ENCODE data around the gene PSMA6.

DNA sequence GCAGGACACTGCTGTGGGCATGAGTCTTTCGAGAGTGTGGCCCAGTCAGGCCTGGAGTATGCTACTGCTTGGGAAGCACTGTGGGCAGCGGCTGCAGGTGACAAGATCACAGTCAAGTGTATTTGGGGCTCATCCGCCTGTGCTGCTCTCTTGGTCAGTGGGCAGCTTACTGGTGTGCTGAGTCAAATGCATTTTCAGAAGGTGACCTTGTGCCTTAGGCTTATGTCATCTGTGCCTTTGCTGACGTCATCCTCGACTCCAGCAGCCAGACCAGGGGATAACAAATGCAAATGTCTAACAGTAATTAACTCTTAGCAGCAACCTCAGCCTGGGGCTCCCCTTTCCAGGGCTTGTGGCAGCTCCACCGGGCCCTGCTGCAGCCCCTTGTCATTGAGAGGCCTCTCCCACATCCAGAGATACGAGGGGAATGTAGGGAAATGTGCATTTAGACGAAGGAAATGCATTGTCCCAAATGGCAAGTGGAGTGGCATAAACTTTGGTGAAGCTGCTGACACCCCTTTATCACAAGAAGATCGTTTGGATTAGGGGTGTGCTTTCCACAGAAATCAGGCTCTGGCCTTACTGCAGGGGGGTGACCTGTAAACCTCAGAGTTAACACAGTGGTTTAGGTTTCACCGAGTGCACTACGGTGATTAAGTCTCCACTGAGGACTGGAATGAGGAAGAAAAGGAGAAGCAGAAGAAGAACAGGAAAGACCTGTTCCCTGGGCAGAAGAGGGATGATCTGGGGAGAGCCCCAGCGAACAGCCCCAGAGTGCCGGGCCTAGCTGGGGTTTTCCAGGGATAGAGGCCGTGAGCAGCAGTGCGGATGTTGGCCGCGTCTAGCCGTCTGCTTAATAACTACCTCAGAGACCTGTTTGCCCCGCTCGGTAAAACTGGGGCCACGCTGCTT, 39.7 kb downstream of the PSMA6 start:
- TF ChIP-seq, protein P1, sequence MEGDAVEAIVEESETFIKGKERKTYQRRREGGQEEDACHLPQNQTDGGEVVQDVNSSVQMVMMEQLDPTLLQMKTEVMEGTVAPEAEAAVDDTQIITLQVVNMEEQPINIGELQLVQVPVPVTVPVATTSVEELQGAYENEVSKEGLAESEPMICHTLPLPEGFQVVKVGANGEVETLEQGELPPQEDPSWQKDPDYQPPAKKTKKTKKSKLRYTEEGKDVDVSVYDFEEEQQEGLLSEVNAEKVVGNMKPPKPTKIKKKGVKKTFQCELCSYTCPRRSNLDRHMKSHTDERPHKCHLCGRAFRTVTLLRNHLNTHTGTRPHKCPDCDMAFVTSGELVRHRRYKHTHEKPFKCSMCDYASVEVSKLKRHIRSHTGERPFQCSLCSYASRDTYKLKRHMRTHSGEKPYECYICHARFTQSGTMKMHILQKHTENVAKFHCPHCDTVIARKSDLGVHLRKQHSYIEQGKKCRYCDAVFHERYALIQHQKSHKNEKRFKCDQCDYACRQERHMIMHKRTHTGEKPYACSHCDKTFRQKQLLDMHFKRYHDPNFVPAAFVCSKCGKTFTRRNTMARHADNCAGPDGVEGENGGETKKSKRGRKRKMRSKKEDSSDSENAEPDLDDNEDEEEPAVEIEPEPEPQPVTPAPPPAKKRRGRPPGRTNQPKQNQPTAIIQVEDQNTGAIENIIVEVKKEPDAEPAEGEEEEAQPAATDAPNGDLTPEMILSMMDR (IDR thresholded peaks at IDR 0.05; ENCODE audit: insufficient read depth, low read depth, low read length) = no peak
- no peak for TF ChIP-seq EZH2 (IDR thresholded peaks at IDR 0.05; ENCODE audit: insufficient read depth, low read length)
